ACHN (cell line): ENCODE measurements around the gene PPTC7.
"Not testable (repeated sequence)": the region's sequence is repeated elsewhere in the genome, so short reads cannot be mapped to it uniquely, and the experiment has no call there.

Experiments used
- DNase-seq: peaks from one replicate; pipeline ENCODE4 v3.0.0-alpha.2; 2015
- in situ Hi-C: cut with HindIII; loops from 2 replicates; pipeline ENCODE4 v1.10.0; 2017; ENCODE audit warnings: low sequenced_read_pairs, low pct_ligation_motif_present, low pct_unique_long_range_greater_than_20kb

Gene PPTC7, protein sequence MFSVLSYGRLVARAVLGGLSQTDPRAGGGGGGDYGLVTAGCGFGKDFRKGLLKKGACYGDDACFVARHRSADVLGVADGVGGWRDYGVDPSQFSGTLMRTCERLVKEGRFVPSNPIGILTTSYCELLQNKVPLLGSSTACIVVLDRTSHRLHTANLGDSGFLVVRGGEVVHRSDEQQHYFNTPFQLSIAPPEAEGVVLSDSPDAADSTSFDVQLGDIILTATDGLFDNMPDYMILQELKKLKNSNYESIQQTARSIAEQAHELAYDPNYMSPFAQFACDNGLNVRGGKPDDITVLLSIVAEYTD

DNA sequence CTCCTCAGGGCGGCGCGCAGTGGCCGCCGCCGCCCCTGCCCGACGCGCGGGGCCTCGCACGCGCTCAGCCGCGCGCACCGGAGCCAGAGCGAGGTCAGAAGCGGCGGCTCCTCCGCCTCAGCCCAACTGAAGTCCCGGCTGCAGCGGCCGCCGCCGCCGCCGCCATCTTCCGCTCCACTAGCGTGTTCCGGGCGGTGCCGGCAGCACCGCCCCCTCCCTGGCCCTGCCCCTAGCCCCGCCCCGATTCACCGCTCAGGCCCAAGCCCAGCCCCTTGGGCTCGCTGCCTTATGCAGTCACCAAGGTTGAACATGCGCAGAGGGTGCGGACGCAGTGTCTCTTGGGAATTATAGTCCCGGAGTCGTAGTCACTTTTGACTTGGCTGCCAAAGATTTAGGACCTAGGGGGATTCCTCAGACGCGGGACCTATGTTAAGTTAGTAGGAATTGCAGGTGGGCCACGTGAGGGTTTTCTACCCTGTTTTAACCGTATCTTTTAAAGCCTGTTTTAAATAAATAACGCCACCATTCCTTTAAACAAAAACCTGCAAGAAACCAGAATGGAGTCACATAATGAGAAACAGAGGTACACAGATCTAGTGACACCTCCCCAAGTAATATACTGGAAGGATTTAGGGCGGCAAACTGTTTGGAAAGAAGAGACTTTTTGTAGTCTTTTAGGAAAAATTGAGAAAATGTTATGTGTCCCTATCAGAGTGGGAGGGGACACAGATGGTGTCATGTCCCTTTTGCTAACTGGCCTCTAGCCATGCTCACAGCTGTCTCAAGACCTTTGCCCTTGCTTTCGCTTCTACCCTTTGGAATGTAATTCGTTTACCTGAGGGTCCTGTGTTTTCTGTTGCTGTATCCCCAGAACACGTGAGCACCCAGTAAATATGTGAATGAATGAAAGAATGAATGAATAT, at the start of gene PPTC7:
TSS of gene PPTC7 (minus strand) at position 182 of the 923 bp plus-strand sequence. CDS start 287 bp downstream, outside the sequence.
- in situ Hi-C loops = no loop called here
- peak; percentile 99 for DNase-seq

DNA sequence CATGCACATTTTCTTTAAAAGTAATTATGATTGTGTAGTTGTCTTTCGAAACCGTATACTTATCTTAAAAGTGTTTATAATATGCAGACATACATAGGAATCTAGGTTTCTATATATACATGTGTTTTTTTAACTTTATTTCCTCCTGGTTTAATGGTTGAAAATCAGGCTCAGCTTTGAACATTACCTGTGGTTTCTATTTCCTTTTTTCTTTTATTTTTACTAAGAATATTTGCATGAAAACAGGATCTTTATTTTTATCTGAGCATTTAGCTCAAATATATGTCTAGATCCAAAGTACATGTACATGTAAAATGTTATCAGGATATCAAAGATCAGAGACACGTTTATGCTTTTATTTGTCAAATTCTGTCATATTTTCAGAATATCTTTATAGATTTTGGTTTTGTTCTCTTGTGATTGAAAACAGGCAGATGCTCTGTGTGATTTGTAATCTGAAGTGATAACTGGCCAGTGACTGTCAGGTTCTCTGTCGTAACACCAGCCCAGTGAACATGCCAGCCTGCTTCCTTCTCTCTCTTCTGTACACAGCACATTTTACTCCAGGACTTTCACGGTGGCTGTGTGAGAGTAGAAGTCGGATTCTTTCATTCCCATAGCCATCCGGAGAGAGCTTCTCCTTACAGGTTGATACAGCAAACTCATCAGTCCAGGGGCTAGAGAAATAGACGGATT, 44.5 kb upstream of the PPTC7 start:
- in situ Hi-C loops = no loop called here
- DNase-seq = no peak

DNA sequence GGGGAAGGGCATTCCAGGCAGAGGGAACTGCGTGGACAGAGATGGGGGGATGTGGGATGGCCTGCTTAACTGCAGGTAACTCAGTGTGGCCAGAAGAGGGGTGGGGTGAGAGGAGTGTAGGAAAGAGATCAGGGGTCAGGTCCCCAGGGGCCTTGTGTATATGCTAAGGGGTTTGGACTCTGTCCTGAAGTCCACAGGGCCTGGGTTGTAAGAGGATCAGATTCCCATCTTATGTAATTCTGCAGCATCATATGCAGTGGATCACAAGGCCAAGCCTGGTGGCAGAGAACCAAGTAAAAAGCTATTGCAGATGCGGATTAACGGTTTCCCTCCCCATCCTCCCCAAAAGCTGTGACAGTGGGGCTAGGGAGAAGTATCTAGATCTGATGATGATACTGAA, 39.5 kb upstream of the PPTC7 start:
- DNase-seq = no peak
- in situ Hi-C loops = no loop called here

DNA sequence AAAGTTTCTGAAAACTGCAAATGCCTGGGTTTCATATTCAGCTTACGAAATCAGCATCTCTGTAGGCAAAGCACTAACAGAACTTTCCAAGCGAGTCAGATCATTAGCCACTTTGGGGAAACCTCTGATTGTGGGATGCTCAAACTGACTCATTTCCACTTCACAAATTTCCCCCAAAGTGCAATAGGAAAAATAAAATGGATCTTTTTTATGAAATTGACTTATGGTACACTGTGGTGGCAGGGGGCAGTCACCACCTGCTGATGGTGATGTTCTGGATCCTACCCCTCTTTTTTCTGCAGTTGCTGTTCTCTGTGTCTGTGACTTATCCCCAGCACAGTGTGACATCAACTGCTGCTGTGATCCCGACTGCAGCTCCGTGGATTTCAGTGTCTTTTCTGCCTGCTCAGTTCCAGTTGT, 36.4 kb upstream of the PPTC7 start:
- DNase-seq = no peak
- in situ Hi-C loops = no loop called here

DNA sequence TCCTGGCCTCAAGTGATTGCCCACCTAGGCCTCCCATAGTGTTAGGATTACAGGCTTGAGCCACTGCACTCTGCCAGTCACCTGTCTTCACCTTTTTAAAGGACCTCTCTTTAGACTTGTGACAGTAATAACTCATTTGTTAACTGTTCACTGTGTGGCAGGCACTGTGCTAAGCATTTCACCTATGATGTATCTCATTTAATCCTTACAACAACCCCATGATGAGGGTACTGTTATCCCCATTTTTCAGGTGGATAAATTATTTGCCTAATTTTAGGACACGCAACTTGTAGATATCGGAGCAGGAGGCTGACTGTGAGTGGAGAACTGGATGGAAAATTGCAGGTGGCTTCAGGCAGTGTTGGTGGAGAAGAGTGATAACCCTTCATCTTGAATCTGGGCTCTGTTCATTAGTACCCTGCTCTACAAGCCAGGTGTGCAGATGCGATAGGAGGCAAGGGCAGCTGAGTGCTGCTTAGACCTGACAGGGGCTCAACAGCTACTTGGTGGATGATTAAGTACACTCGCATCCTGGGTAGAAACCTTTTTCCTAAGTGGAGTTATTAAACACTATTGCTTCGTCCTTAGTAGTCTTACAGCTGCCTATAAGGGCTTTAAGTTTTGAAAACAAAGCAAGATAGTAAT, 33.5 kb upstream of the PPTC7 start:
- in situ Hi-C loops = no loop called here
- no peak for DNase-seq

DNA sequence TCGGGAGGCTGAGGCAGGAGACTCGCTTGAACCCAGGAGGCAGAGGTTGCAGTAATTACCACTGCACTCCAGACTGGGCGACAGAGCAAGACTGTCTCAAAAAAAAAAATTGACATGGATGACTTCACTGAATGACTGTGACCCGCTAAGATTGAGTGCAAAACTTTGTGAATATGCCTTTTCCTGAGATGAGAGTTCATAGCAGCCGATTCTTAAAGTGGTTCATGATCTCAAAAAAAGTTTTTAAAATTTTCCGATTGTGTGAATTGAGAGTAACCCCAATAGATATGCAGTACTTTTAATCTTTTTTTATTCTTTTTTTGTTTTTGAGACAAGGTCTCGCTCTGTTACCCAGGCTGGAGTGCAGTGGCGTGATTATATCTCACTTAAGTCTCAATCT, 32.1 kb upstream of the PPTC7 start:
- no peak for DNase-seq
- in situ Hi-C loops = no loop called here

DNA sequence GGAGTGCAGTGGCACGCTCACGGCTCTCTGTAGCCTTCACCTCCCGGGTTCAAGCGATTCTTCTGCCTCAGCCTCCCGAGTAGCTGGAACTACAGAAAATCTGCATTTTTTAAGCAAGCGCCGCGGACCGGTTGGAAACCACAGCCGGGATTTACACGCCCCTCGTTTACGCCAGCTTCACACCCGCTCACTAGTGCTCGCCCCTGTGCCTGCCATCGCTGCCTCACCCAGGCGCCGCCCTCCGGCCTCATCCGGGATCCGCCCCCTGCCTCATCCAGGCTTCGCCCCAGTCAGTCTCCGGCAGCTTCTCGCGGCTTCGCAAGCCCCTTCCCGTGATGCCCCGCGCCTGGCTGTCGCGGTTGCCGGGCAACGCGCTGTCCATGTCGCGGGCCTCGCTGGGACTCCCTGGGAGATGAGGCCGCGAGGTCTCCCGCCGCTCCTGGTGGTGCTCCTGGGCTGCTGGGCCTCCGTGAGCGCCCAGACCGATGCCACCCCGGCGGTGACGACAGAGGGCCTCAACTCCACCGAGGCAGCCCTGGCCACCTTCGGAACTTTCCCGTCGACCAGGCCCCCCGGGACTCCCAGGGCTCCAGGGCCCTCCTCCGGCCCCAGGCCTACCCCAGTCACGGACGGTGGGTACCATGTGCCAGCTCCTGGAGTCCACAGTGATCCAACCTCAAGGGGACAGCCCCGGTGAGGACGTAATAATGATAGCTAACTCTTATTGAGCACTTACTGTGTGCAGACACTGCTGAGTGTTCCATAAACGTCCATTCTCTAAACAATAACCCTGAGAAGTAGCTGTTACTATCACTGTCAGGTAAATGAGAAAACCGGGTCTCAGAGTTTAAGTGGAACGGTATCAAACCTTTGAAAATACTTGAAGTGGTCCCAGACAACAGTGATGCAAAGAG, 30.9 kb upstream of the PPTC7 start, which contains the start of gene TCTN1:
TSS of gene TCTN1 (plus strand) at position 359 of the 914 bp plus-strand sequence. CDS start at position 413, 54 bp downstream.
- in situ Hi-C loops = no loop called here
- DNase-seq = peak; percentile 99

DNA sequence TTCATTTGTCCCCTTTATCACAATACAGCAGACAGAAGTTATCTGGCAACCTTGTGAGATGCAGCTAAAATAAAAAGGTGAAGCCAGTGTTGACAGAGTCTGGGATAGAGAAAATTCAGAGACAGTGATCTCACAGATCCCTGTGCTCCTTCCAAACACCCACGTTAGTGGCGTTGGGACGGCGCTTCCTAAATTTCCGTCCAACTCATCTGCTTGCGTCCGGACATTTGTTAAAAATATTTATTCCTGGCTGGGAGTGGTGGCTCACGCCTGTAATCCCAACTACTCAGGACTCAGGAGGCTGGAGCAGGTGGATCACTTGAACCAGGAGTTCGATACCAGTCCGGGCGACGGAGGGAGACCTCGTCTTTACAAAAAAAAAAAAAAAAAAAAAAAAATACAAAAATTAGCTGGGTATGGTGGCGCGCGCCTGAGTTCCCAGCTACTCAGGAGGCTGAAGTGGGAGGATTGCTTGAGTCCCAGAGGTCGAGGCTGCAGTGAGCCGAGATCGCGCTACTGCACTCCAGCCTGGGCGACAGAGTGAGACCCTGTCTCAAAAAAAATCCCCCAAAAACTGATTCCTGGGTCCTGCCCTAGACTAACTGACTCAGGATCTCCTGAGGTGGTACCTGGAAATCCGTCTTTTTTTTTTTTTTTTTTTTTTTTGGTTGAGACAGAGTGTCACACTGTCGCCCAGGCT, 30.1 kb upstream of the PPTC7 start:
- in situ Hi-C loops = no loop called here
- no peak for DNase-seq

DNA sequence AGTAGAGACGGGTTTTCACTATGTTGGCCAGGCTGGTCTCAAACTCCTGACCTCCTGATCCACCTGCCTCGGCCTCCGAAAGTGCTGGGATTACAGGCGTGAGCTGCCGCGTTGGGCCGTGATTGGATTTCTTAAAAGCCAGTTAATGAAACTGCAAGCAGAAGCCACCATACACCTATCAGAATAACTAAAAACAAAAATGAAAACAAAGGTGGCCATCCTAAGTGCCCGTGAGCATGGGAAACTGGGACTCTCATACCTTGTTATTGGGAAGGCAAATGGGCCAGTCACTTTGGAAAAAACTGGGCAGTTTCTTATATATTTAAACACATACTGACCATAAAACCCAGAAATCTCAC, 23.1 kb upstream of the PPTC7 start:
- no peak for DNase-seq
- in situ Hi-C loops = no loop called here

DNA sequence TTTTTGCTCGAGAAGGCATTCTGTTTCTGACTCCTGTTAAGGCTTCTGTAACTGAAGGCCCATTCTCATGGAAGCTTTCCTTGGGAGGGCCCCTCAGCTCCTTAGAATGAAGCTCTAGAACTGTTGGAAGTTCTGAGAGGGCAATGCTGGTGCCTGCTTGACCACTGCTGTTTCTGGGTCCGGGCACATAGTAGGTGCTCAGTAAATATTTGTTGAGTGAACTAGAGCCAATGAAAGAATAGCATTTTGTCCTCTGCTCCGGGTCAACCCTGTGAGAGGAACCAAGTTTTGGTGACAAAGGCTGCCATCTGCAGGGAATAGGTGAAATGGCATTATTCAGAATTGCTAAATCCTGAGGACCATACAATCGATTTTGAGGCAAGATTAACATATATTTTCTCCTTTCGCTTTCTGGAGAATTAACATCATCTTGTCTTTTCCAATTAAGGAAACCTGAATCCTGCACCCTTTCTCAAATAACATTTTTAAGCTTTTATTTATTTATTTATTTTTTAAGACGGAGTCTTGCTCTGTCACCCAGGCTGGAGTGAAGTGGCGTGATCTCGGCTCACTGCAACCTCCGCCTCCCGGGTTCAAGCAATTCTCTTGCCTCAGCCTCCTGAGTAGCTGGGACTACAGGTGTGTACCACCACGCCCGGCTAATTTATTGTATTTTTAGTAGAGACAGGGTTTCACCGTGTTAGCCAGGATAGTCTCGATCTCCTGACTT, 19.1 kb upstream of the PPTC7 start:
- DNase-seq = peak; percentile 78
- in situ Hi-C loops = not testable (repeated sequence)

DNA sequence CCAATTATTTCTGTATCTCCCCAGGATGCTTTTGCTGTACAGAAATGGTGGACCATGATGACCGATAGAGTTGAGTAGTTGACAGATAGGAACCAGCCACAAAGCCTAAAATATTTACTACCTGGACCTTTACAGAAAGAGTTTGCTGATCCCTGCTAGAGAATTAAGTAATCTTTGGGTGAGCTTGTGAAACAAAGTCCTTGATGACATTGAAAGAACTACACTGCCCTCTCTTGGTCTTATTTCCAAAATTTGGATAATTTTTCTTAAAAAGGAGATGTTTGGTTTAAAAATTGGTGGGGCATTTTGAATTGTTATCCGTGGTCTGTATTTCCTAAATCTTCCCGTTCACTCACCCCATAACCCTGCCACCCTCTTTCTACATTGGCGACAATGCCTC, 17.1 kb upstream of the PPTC7 start:
- in situ Hi-C loops = no loop called here
- DNase-seq = peak; percentile 75

DNA sequence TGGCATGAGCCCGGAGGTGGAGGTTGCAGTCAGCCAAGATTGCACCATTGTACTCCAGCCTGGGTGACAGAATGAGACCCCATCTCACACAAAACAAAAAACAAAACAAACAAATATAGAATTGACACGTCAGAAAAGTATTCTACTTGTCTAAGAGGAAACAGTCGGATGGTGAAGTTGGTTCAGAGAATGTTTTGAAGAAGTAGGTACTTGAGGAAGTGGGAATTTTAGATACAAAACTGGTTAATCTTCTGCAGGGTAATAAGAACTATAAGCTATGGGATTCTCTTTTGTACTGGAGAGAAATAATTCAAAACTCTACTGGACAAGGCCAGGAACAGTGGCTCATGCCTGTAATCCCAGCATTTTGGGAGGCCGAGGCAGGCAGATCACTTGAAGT, 16.2 kb upstream of the PPTC7 start:
- in situ Hi-C loops = no loop called here
- DNase-seq = no peak

DNA sequence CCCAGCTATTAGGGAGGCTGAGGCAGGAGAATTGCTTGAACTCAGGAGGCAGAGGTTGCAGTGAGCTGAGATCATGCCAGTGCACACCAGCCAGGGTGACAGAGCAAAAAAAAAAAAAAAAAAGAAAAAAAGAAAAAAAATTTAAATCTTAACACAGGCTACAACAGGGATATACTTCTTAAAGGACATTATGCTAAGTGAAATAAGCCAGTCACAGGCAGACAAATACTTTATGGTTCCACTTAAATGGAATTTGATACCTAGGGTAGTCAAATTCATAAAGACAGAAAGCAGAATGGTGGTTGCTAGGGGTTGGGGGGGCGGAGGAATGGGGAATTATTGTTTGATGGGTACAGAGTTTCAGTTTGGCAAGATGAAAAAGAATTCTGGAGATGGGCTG, 14.8 kb upstream of the PPTC7 start:
- in situ Hi-C loops = no loop called here
- no peak for DNase-seq

DNA sequence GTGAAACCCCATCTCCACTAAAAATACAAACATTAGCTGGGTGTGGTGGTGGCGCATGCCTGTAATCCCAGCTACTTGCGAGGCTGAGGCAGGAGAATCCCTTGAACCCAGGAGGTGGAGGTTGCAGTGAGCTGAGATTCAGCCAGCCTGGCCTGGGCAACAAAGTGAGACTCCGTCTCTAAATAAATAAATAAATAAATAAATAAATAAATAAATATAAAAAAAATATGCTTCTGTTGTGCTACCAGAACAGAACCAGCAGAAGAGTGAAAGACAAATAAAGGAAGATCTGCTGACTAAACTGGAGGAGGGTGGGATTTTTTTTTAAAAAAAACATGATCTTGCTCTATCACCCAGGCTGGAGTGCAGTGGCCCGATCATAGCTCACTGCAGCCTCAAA, 9.8 kb upstream of the PPTC7 start:
- in situ Hi-C loops, DNase-seq: not testable (repeated sequence)

DNA sequence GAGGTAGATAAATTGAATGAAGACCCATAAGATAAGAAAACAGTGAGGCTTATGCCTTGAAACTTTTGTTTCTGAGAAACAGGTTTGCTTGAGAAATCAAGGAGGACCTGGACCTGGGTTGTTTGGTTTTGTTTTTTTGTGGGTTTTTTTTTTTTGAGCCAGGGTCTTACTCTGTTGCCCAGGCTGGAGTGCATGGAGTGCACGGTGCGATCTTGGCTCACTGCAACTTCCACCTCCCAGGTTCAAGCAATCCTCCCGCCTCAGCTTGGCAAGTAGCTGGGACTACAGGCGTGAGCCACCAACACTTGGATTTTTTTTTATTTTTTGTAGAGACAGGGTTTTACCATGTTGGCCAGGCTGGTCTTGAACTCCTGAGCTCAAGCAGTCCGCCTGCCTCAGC, 9.0 kb upstream of the PPTC7 start:
- in situ Hi-C loops = no loop called here
- no peak for DNase-seq

DNA sequence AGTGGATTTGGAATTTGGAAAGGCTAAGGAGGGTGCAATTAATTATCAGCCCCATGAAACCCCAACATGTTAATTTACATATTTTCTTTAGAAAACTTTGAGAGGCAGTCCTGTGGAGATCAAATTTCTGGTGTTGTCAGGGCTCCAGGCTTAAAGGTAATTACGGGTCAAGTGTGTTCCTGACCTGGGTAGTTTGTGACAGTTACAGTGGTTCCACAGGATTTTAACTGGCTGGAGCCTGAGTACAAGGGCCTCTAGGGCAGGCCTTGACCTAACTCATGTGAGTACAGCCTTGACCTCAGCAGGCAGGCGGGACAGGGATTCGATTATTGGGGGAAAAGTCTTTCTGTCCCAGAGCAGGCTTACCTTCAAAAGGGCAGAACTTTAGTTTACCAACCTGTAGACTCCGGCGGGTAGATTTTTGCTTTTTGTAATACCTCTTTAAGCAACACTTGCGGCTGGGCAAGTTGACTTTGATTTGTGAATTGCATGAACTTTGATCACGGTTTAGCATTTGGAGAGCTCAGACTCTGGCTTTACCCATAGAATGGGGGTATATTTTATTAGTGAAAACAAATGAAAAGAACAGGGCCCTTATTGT, 8.4 kb upstream of the PPTC7 start:
- no peak for DNase-seq
- in situ Hi-C loops = no loop called here
